Measurements from ENCODE around the gene TBX10.
"Not testable (repeated sequence)": the region's sequence is repeated elsewhere in the genome, so short reads cannot be mapped to it uniquely, and the experiment has no call there.

- TF ChIP-seq, protein P1, sequence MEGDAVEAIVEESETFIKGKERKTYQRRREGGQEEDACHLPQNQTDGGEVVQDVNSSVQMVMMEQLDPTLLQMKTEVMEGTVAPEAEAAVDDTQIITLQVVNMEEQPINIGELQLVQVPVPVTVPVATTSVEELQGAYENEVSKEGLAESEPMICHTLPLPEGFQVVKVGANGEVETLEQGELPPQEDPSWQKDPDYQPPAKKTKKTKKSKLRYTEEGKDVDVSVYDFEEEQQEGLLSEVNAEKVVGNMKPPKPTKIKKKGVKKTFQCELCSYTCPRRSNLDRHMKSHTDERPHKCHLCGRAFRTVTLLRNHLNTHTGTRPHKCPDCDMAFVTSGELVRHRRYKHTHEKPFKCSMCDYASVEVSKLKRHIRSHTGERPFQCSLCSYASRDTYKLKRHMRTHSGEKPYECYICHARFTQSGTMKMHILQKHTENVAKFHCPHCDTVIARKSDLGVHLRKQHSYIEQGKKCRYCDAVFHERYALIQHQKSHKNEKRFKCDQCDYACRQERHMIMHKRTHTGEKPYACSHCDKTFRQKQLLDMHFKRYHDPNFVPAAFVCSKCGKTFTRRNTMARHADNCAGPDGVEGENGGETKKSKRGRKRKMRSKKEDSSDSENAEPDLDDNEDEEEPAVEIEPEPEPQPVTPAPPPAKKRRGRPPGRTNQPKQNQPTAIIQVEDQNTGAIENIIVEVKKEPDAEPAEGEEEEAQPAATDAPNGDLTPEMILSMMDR (IDR thresholded peaks at IDR 0.05): not testable (repeated sequence)
- not testable (repeated sequence) for TF ChIP-seq EP300, POLR2A (IDR thresholded peaks at IDR 0.05)
Observed at GRCh38 chr11:67682126-67683034, 42.8 kb upstream of the TBX10 start.
